ENCODE measurements around the gene MARK4. TPM values are rescaled to one million over a fixed set of nuclear protein-coding genes. Genes with fewer than 3 reads are reported as not detected.

Gene MARK4
- total and polyA plus RNA-seq, 4 donors = 27.2 to 105 (median 62.7) TPM

GRCh38 chr19:45250216-45250831 is 747 bp upstream of the MARK4 start:
- Histone ChIP-seq H3K36me3 (ENCODE audit: control insufficient read depth, insufficient read depth, low read length) (peaks cover 13% of the 10 kb centered on the region), H3K4me3 (ENCODE audit: low read depth, low read length) (peak overlapping the region; percentile 64), H3K9me3 (ENCODE audit: control insufficient read depth, insufficient read depth, low read length) (no peaks in the 10 kb centered on the region), H3K4me1 (ENCODE audit: control insufficient read depth, insufficient read depth, low read length) (peaks cover 41% of the 10 kb centered on the region), H3K27ac (ENCODE audit: low read depth, low read length) (no peak overlapping the region), H3K27me3 (ENCODE audit: control insufficient read depth, insufficient read depth, low read length) (no peaks in the 10 kb centered on the region)
- WGBS (ENCODE audit: insufficient coverage) = 56% methylated on average over 3 of the region's 14 CpGs
- no peak for DNase-seq (ENCODE audit: low read depth in 4 of 6, low spot score in 6 of 6)

DNA sequence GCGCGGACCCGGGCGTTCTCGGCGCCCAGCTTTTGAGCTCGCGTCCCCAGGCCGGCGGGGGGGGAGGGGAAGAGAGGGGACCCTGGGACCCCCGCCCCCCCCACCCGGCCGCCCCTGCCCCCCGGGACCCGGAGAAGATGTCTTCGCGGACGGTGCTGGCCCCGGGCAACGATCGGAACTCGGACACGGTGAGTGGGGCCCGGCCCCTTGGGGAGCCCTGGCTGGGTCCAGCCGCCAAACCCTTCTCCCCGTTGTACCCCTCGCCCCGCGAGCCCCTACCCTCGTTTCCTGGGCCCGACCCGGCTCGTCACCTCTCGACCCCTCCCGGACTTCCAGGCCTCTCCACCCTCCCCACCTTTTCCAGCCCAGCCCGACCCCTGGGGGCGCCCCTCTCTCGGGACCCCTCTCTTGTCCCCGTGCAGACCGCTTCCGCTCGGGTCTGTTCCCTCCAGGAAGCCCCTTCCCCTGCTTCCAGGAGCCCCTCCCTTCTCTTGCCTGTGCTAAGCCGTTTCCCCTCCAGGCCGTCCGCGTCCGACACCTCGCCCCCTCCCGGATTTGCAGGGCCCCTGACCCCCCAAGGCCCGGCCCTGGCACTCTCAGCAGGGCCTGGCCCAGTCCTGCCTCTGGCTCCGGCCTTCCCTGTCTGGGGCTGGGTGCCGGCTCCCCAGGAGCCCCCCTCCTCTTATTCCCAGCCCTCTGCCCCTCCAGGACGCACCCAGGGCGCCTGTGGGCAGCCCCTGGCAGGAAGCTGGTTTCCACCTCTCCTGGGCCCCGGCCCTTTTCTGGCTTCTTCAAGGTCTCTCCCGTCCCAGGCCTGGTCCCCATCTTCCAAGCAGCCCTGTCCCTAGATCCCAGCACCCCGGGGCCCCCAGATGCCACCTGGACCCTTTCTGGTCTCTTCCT is 632 bp downstream of the MARK4 start:
- H3K27ac ChIP-seq (ENCODE audit: low read depth, low read length) = peak overlapping the region; percentile 61
- H3K4me3 ChIP-seq (ENCODE audit: low read depth, low read length) = peak overlapping the region; percentile 77
- peaks cover 15% of the 10 kb centered on the region for H3K36me3 ChIP-seq (ENCODE audit: control insufficient read depth, insufficient read depth, low read length)
- no peaks in the 10 kb centered on the region for H3K9me3 ChIP-seq (ENCODE audit: control insufficient read depth, insufficient read depth, low read length)
- peak in 2 of 6 donors; percentile 39 to 46 for DNase-seq (ENCODE audit: low read depth in 4 of 6, low spot score in 6 of 6)
- no peaks in the 10 kb centered on the region for H3K27me3 ChIP-seq (ENCODE audit: control insufficient read depth, insufficient read depth, low read length)
- peaks cover 37% of the 10 kb centered on the region for H3K4me1 ChIP-seq (ENCODE audit: control insufficient read depth, insufficient read depth, low read length)
- WGBS (ENCODE audit: insufficient coverage) = 2% methylated on average over 53 of the region's 57 CpGs

GRCh38 chr19:45253396-45254027 is 2.4 kb downstream of the MARK4 start:
- 84% methylated on average over 5 of the region's 12 CpGs for whole genome bisulfite sequencing (ENCODE audit: insufficient coverage)
- Histone ChIP-seq H3K4me1 (ENCODE audit: control insufficient read depth, insufficient read depth, low read length) (peaks cover 32% of the 10 kb centered on the region), H3K9me3 (ENCODE audit: control insufficient read depth, insufficient read depth, low read length) (no peaks in the 10 kb centered on the region)

DNA sequence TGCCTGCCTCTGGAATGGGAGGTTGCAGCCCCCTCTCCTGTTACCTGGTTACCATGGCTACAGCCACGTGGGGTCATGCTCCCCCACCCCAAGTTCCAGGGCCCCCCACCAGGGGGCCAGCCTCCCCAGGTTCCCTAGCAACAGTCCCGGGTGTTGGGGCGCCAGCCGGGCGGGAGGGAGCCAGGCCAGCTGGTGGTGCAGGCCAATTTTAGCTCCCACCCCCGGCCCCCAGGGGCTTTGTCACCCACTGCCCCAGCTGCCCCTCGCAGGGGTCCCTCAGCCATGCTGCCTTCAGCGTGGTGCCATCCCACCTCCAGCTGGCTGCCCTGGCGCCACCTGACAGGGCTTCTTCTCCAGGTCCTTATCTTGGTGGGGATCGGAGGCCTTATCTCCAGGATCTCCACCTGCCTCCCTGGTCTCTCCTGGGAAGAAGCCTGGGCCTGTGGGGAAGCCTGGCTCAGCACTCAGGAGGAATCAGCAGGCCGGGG is 3.0 kb downstream of the MARK4 start:
- Histone ChIP-seq H3K27me3 (ENCODE audit: control insufficient read depth, insufficient read depth, low read length) (no peaks in the 10 kb centered on the region), H3K4me3 (ENCODE audit: low read depth, low read length) (no peak overlapping the region), H3K27ac (ENCODE audit: low read depth, low read length) (no peak overlapping the region), H3K4me1 (ENCODE audit: control insufficient read depth, insufficient read depth, low read length) (peaks cover 28% of the 10 kb centered on the region), H3K36me3 (ENCODE audit: control insufficient read depth, insufficient read depth, low read length) (peaks cover 22% of the 10 kb centered on the region), H3K9me3 (ENCODE audit: control insufficient read depth, insufficient read depth, low read length) (no peaks in the 10 kb centered on the region)
- no peak for DNase-seq (ENCODE audit: low read depth in 4 of 6, low spot score in 6 of 6)
- WGBS (ENCODE audit: insufficient coverage) = 66% methylated on average over 11 of the region's 11 CpGs

More at GRCh38 chr19:45253396-45254027, 2.4 kb downstream of the MARK4 start:
- Histone ChIP-seq H3K27me3 (ENCODE audit: control insufficient read depth, insufficient read depth, low read length) (no peaks in the 10 kb centered on the region), H3K4me3 (ENCODE audit: low read depth, low read length) (no peak overlapping the region), H3K36me3 (ENCODE audit: control insufficient read depth, insufficient read depth, low read length) (peaks cover 17% of the 10 kb centered on the region), H3K27ac (ENCODE audit: low read depth, low read length) (no peak overlapping the region)
- DNase-seq (ENCODE audit: low read depth in 4 of 6, low spot score in 6 of 6) = no peak

DNA sequence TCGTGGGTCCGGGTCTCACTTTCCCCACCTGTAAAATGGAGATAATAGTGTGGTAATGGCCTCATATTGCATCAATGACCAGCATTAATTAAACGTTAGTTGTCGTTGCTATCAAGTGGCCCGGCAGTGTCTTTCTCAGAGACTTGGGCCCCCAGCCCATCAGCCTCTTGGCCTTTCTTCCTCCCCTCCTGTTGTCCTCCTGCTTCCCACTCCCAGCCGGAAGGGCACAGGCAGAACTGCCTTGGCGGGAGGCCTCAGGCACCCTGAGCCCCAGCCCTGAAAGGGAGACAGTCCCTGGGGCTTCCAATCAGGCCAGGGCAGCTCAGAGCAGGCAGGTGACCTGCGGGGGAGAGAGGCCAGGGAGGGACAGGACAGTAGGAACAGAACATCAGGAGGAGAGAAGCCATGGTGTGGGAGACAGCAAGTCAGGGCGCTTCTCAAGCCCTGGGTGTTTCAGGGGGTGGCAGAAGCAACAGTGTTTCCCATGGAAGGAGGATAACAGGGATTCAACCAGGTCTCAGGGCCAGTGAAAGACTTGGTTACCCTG is 4.6 kb downstream of the MARK4 start:
- 82% methylated on average over 7 of the region's 9 CpGs for WGBS (ENCODE audit: insufficient coverage)

GRCh38 chr19:45256836-45257235 is 5.8 kb downstream of the MARK4 start:
- Histone ChIP-seq H3K27ac (ENCODE audit: low read depth, low read length) (no peak overlapping the region), H3K9me3 (ENCODE audit: control insufficient read depth, insufficient read depth, low read length) (no peaks in the 10 kb centered on the region), H3K4me3 (ENCODE audit: low read depth, low read length) (no peak overlapping the region), H3K36me3 (ENCODE audit: control insufficient read depth, insufficient read depth, low read length) (peaks cover 31% of the 10 kb centered on the region), H3K4me1 (ENCODE audit: control insufficient read depth, insufficient read depth, low read length) (peaks cover 17% of the 10 kb centered on the region), H3K27me3 (ENCODE audit: control insufficient read depth, insufficient read depth, low read length) (no peaks in the 10 kb centered on the region)
- no CpG with 5 or more reads among the region's 4 CpGs for WGBS (ENCODE audit: insufficient coverage)
- DNase-seq (ENCODE audit: low read depth in 4 of 6, low spot score in 6 of 6) = no peak

More for the DNA sequence above, 4.6 kb downstream of the MARK4 start:
- H3K27me3 ChIP-seq (ENCODE audit: control insufficient read depth, insufficient read depth, low read length) = no peaks in the 10 kb centered on the region
- no peaks in the 10 kb centered on the region for H3K9me3 ChIP-seq (ENCODE audit: control insufficient read depth, insufficient read depth, low read length)
- H3K36me3 ChIP-seq (ENCODE audit: control insufficient read depth, insufficient read depth, low read length) = peaks cover 28% of the 10 kb centered on the region
- H3K27ac ChIP-seq (ENCODE audit: low read depth, low read length) = no peak overlapping the region
- no peak for DNase-seq (ENCODE audit: low read depth in 4 of 6, low spot score in 6 of 6)
- H3K4me3 ChIP-seq (ENCODE audit: low read depth, low read length) = no peak overlapping the region
- peaks cover 21% of the 10 kb centered on the region for H3K4me1 ChIP-seq (ENCODE audit: control insufficient read depth, insufficient read depth, low read length)

DNA sequence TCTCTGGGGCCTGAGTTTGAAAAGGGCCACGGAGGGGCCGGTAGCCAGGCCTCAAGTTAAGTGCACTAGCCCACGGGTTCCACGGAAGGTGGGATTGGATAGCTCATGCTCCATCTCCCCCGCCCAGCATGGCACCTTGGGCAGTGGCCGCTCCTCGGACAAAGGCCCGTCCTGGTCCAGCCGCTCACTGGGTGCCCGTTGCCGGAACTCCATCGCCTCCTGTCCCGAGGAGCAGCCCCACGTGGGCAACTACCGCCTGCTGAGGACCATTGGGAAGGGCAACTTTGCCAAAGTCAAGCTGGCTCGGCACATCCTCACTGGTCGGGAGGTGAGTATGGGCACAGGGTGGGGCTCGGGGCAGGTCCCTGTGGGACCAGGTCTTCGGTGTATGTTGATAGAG is 7.8 kb downstream of the MARK4 start:
- WGBS (ENCODE audit: insufficient coverage) = 96% methylated on average over 19 of the region's 19 CpGs
- H3K9me3 ChIP-seq (ENCODE audit: control insufficient read depth, insufficient read depth, low read length) = no peaks in the 10 kb centered on the region
- H3K27me3 ChIP-seq (ENCODE audit: control insufficient read depth, insufficient read depth, low read length) = no peaks in the 10 kb centered on the region
- no peak overlapping the region for H3K4me3 ChIP-seq (ENCODE audit: low read depth, low read length)
- H3K27ac ChIP-seq (ENCODE audit: low read depth, low read length) = no peak overlapping the region
- peaks cover 41% of the 10 kb centered on the region for H3K36me3 ChIP-seq (ENCODE audit: control insufficient read depth, insufficient read depth, low read length)
- H3K4me1 ChIP-seq (ENCODE audit: control insufficient read depth, insufficient read depth, low read length) = no peaks in the 10 kb centered on the region
- no peak for DNase-seq (ENCODE audit: low read depth in 4 of 6, low spot score in 6 of 6)

DNA sequence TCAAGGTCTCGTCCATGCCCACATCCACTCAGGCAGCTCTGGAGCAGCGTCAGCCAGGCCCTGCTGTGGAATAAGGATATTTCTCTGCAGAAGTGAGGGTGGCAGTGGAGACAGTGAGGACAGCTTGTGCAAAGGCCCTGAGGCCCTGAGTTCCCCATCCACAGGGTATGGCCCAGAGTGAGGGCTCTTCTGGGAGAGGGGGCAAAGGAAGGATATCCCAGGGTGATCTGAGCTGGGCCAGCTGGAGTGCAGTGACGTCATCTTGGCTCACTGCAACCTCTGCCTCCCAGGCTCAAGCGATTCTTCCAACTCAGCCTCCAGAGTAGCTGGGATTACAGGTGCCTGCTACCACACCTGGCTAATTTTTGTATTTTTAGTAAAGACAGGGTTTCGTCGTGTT is 11.5 kb downstream of the MARK4 start:
- Histone ChIP-seq H3K4me1 (ENCODE audit: control insufficient read depth, insufficient read depth, low read length) (no peaks in the 10 kb centered on the region), H3K36me3 (ENCODE audit: control insufficient read depth, insufficient read depth, low read length) (peaks cover 66% of the 10 kb centered on the region), H3K27me3 (ENCODE audit: control insufficient read depth, insufficient read depth, low read length) (no peaks in the 10 kb centered on the region), H3K27ac (ENCODE audit: low read depth, low read length) (no peak overlapping the region), H3K9me3 (ENCODE audit: control insufficient read depth, insufficient read depth, low read length) (no peaks in the 10 kb centered on the region), H3K4me3 (ENCODE audit: low read depth, low read length) (no peak overlapping the region)
- no peak for DNase-seq (ENCODE audit: low read depth in 4 of 6, low spot score in 6 of 6)
- 89% methylated on average over 3 of the region's 6 CpGs for WGBS (ENCODE audit: insufficient coverage)

GRCh38 chr19:45263013-45263412 is 11.9 kb downstream of the MARK4 start:
- H3K36me3 ChIP-seq (ENCODE audit: control insufficient read depth, insufficient read depth, low read length) = peaks cover 67% of the 10 kb centered on the region
- no peaks in the 10 kb centered on the region for H3K9me3 ChIP-seq (ENCODE audit: control insufficient read depth, insufficient read depth, low read length)
- WGBS (ENCODE audit: insufficient coverage) = 89% methylated on average over 5 of the region's 11 CpGs
- H3K27me3 ChIP-seq (ENCODE audit: control insufficient read depth, insufficient read depth, low read length) = no peaks in the 10 kb centered on the region
- no peak for DNase-seq (ENCODE audit: low read depth in 4 of 6, low spot score in 6 of 6)
- no peak overlapping the region for H3K27ac ChIP-seq (ENCODE audit: low read depth, low read length)
- no peaks in the 10 kb centered on the region for H3K4me1 ChIP-seq (ENCODE audit: control insufficient read depth, insufficient read depth, low read length)
- H3K4me3 ChIP-seq (ENCODE audit: low read depth, low read length) = no peak overlapping the region

Data from spinal cord (tissue), 10 donors.